HG03060 (cell line): ENCODE results near the gene NDUFC1.
"Not testable (repeated sequence)": the region's sequence is repeated elsewhere in the genome, so short reads cannot be mapped to it uniquely, and the experiment has no call there.

Experiments used
- ATAC-seq: cut with Tn5 transposase; IDR thresholded peaks from one replicate; pipeline ENCODE4 v1.9.1; 2021; ENCODE audit warnings: low read depth, moderate number of reproducible peaks; ENCODE audit not compliant: unreplicated experiment

NDUFC1 gene

DNA sequence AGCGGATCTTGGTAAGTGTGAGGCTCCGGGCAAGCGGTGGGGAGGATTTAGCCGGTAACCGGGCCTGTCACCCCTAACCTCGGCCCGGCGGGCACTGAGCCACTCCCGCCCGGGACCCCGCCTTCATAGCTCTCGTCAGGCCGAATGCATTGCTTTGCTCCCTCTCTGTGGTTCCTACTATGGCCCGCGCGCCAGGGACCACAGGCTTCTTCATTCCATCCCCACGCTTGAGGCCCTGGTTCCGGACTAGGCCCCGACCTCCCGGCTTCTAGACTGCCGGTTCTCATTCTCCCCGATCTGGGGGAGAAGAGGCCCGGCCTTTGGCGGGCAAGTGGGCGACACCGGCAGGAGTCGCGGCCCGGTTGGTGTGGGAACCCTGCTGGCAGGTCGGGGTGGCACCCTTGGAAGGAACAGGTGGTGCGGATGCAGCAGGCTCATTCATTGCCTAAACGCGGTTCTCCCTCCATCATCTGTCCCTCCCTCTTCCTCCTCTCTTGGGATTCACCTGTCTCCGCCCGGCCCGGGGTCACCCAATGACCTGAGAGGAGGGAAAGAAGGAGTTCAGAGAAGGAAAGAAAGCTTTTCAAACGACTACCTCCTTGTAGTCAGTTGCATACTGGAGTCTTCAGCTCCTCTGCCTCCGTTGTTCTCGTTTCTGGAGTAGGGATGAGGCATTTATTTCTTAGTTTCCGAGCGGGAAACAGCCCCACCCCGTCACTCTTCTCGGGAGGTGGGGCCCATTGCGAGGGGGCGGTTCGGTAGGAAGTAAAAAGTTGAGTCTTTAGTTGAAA lies at the start of gene NDUFC1:
Gene NDUFC1, minus strand, starts transcription at position 657 of the 791 bp plus-strand sequence. CDS start 6,679 bp downstream, outside the sequence.
- ATAC-seq, result peak; percentile 25

DNA sequence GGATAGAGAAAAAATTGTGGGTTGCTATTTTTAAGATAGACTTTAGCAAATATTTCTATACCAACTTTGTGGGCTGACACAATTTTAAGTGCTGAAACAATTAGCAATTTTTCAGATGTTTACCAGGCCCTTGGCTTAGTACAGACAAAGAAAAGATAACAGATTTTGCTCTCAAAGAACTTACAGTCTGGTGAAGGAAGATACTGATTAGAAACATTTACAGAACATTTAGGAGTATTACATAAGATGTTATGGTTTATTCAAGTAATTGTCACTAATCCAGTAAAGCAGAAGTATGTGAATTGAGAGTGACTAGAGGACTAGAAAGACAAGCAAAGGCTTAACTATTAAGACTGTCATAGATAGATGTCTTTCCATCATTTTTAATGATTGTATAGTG lies 35.3 kb upstream of the NDUFC1 start:
- no peak for ATAC-seq

DNA sequence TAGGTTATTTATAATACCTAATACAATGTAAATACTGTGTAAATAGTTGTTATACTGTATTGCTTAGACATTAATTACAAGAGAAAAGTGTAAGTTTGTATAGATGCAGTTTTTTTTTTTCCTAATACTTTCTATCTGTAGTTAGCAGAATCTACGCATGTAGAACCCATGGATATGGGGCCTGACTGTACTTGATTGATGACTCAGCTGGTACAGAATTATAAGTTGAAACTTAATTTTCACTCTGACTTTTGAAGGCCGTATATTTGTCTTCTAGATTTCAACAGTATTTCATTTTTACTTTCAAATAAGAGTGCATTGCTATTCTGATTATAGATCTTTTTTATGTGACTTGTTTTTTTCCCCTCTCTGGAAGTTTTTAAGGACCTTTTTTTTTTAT lies 30.8 kb upstream of the NDUFC1 start:
- no peak for ATAC-seq

DNA sequence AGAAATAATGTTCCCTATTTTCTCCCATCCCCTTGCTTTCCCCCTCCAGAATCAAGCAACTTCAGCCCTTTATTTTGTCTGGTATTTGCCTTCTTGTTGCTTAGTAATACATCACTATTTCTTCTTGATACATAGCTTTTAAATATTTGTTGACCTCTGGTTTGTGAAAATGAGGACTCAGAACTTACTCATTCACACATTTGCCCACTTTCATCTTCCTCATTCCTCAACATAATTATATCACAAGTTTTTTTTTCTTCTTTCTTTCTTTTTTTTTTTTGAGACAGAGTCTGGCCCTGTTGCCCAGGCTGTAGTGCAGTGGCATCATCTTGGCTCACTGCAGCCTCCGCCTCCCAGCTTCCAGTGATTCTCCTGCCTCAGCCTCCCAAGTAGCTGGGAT lies 28.9 kb upstream of the NDUFC1 start:
- ATAC-seq, result no peak

- no peak for ATAC-seq
These were observed 28.0 kb upstream of the NDUFC1 start for GRCh38 chr4:139330283-139330682.

GRCh38 chr4:139329665-139330200 lies 27.5 kb upstream of the NDUFC1 start:
- no peak for ATAC-seq

DNA sequence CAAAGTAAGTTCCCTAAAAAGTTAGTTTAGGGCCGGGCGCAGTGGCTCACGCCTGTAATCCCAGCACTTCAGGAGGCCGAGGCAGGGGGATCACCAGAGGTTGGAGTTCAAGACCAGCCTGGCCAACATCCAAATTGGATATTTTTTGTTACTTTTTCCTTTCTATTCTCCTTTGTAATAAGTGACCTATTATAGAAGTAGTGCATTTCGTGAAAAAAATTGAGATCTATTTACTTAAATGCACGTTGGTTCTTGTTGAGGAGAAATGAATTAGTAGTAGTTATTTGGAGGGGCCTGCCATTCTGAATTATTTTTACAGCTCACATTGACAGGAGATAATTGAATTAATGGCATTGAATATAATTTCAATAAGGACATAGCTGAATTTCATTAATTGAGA lies 22.3 kb upstream of the NDUFC1 start:
- ATAC-seq, result no peak

DNA sequence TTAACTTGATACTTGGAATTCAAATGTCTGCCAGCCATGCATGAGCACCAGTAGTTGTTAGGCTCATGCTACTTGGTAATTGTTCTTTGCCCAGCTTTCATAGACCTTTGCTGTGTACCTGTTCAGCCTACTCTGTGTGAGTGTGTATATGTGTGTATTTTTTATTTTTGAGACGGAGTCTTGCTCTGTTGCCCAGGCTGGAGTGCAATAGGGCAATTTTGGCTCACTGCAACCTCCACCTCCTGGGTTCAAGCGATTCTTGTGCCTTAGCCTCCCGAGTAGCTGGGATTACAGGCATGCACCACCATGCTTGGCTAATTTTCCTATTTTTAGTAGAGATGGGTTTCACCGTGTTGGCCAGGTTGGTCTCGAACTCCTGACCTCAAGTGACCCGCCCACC lies 20.3 kb upstream of the NDUFC1 start:
- not testable (repeated sequence) for ATAC-seq

DNA sequence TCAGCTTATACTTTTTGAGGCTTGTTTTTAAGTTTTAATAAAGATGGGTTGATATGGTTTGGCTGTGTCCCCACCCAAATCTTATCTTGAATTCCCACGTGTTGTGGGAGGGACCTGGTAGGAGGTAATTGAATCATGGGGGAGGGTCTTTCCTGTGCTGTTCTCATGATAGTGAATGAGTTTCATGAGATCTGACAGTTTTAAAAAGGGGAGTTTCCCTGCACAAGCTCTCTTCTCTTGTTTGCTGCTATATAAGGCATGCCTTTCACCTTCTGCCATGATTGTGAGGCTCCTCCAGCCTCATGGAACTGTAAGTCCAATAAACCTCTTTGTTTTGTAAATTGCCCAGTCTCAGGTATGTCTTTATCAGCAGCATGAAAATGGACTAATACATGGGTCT lies 19.8 kb upstream of the NDUFC1 start:
- not testable (repeated sequence) for ATAC-seq

- no peak for ATAC-seq
These were observed 17.3 kb upstream of the NDUFC1 start for GRCh38 chr4:139319571-139319970.

DNA sequence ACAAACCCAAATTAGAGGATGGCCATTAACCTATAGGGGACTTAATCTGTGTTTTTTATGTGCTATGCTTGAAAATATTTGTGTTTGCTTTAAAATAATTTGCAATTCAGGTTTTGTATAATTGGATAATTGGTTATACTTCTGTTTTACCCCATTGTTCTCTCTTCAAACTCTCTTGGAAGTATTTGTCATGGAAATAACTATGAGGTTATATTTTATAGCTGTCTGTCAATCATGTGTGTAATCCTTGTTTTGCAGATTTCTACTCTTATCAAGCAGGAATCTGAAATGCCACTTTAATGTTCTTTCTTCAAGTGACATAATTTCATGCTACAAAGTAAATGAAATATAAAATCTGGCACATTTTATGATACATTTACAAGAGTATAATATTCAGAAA lies 15.4 kb upstream of the NDUFC1 start:
- ATAC-seq, result no peak

- no peak for ATAC-seq
These were observed 14.5 kb upstream of the NDUFC1 start for GRCh38 chr4:139316733-139317132.

DNA sequence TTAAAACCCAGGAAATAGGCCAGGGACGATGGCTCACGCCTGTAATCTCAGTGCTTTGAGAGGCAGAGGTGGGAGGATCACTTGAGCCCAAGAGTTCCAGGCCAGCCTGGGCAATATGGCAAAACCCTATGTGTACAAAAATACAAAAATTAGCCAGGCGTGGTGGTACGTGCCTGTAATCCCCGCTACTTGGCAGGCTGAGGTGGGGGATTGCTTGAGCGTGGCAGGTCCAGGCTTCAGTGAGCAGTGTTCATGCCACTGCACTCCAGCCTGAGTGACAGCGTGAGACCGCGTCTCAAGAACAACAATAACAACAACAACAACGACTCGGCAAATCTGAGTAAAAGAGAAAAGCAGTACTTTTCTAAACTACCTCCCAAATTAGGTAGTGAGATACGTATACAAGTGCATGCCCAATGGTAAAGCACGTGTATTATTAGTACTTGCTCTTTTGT lies 13.0 kb upstream of the NDUFC1 start:
- peak; percentile 55 for ATAC-seq

DNA sequence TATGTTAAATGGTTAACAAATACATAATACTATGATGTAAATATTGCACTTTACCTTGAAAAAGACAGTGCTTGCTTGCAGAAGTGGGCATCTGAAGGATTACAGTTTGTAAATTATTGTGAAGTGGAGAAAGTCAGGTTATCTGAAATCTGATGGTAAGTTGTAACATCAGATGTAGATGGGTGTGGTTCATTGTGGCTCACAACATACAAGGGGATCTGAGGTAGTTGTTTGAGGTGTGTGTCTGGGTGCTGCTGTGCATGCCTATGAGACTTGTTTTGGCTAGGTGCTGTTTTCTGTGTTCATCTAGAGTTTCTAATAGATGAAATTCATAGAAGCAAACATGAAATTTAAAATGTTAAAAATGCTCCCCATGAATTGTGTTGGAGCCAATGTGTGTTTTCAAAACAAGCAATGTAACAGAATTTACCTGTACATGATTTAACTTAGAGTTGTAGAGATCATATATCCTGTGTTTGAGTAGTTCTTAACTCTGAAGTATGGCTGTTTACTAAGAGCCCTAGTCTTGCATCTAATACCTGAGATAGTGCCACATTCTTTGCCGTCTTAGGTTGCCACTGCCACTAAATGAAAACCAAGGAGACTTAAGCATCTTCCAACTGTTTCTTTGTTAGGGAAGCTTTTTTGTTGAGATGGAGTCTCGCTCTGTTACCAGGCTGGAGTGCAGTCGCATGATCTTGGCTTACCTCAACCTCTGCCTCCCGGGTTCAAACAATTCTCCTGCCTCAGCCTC lies 11.9 kb upstream of the NDUFC1 start:
- ATAC-seq, result no peak

DNA sequence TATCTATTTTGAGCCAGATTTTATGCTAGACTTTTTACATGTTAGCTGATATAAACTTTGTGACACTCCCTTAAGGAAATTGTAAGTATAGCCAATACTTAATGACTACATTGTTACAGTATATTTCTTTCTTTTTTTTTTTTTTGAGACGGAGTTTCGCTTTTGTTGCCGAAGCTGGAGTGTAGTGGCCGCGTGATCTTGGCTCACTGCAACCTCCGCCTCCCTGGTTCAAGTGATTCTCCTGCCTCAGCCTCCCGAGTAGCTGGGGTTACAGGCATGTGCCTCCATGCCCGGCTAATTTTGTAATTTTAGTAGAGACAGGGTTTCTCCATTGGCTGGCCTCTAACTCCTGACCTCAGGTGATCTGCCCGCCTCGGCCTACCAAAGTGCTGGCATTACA lies 11.1 kb upstream of the NDUFC1 start:
- ATAC-seq, result not testable (repeated sequence)

DNA sequence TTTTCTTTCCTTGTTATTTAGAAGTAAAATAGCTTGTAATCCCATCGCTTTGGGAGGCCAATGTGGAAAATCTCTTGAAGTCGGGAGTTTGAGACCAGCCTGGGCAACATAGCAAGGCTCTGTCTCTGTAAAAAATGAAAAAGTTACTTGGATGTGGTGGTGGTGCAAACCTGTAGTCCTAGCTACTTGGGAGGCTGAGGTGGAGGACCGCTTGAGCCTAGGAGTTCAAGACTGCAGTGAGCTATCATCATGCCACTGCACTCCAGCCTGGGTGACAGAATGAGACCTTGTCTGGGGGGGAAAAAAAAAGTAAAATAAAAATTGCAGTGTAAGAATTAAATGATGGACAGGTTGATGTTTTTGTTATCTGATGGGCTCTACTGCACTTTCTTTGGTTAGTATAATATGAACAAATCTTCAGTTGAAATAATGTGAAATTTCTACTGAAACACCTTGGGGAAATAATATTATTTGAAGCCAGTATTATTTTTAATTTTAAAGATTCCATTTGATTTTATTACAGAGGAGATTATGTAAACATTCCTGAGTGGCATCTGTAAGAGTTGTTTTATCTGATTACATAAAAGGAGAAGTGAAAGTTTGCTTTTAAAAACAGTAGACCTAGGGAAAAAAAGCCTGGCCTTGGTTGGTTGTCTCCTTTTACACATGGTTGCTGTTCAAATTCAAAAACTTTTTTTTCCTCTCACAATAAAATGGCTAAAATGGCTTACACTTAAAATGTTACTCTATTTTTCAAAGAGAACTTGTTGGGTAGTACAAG lies 10.5 kb upstream of the NDUFC1 start:
- ATAC-seq, result no peak

GRCh38 chr4:139311909-139312308 lies 9.6 kb upstream of the NDUFC1 start:
- no peak for ATAC-seq

DNA sequence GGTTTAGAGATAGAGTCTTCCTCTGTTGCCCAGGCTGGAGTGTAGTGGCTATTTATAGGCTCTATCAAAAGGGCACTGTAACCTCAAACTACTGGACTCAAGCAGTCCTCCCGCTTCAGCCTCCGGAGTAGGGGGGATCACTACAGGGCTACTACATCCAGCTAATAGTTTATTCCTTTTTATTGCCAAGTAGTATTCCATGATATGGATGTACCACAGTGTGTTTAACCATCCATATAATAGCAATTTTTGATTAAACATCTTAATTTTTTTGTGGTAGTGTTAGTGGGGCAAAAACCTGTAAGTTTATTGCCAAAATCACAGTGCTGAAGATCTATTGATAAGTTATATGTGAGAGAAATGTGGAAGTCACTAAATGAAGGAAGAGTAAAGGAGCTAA lies 2.6 kb upstream of the NDUFC1 start:
- ATAC-seq, result no peak

GRCh38 chr4:139301113-139301820 lies 1.0 kb downstream of the NDUFC1 start, which contains the start of gene NAA15:
TSS of gene NAA15 (plus strand) at chr4:139301505. CDS start at chr4:139301778, 273 bp downstream.
- peak; percentile 69 for ATAC-seq
